ENCODE measurements around the gene C7.

C7 gene

DNA sequence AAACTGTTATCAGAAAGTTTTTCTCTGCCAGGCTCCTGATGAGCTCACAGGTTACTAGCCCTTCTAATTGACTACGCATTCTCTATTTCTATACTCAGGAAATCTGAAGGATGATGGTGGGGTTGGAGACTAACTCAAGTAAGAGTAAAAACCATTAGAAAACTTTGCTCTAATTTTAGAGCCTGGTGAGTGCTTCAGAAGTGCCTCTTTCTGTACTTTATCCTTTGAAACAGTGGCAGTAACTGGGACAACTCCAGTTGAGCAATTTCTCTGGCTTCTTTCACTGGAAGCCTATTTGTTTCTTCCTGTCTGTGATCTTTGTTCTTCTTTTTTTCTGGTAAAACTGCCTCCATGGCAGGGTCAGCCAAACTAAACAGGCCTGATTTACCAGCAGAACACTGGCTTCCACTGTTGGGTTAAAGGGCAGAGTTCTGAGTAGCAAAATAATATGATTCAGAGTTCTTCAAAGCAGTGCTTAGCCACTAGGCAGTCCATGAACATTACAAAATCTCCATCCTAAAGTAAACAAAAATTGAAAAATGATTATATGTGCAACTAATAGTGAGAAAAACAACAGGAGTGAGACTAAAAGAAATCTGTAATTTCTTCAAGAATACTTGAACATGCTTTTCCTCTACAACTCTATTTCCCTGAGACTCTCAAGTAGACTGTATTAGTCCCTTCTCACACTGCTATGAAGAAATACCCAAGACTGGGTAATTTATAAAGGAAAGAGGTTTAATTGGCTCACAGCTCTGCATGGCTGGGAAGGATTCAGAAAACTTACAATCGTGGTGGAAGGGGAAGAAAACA, 82.1 kb downstream of the C7 start:
- H3K4me3 ChIP-seq (replicated peaks; ENCODE audit: insufficient read depth, low read length) = no peak overlapping the region
- TF ChIP-seq, protein P1, sequence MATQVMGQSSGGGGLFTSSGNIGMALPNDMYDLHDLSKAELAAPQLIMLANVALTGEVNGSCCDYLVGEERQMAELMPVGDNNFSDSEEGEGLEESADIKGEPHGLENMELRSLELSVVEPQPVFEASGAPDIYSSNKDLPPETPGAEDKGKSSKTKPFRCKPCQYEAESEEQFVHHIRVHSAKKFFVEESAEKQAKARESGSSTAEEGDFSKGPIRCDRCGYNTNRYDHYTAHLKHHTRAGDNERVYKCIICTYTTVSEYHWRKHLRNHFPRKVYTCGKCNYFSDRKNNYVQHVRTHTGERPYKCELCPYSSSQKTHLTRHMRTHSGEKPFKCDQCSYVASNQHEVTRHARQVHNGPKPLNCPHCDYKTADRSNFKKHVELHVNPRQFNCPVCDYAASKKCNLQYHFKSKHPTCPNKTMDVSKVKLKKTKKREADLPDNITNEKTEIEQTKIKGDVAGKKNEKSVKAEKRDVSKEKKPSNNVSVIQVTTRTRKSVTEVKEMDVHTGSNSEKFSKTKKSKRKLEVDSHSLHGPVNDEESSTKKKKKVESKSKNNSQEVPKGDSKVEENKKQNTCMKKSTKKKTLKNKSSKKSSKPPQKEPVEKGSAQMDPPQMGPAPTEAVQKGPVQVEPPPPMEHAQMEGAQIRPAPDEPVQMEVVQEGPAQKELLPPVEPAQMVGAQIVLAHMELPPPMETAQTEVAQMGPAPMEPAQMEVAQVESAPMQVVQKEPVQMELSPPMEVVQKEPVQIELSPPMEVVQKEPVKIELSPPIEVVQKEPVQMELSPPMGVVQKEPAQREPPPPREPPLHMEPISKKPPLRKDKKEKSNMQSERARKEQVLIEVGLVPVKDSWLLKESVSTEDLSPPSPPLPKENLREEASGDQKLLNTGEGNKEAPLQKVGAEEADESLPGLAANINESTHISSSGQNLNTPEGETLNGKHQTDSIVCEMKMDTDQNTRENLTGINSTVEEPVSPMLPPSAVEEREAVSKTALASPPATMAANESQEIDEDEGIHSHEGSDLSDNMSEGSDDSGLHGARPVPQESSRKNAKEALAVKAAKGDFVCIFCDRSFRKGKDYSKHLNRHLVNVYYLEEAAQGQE (IDR thresholded peaks at IDR 0.05; ENCODE audit: insufficient replicate concordance, low read depth) = no peak
- TF ChIP-seq POLR2AphosphoS5 (IDR thresholded peaks at IDR 0.05; ENCODE audit: low read depth) (no peak), SPI1 (IDR thresholded peaks at IDR 0.05; ENCODE audit: borderline replicate concordance, low read depth) (no peak), GABPA (IDR thresholded peaks at IDR 0.05; ENCODE audit: low read depth) (no peak)
- TF ChIP-seq, protein P2, sequence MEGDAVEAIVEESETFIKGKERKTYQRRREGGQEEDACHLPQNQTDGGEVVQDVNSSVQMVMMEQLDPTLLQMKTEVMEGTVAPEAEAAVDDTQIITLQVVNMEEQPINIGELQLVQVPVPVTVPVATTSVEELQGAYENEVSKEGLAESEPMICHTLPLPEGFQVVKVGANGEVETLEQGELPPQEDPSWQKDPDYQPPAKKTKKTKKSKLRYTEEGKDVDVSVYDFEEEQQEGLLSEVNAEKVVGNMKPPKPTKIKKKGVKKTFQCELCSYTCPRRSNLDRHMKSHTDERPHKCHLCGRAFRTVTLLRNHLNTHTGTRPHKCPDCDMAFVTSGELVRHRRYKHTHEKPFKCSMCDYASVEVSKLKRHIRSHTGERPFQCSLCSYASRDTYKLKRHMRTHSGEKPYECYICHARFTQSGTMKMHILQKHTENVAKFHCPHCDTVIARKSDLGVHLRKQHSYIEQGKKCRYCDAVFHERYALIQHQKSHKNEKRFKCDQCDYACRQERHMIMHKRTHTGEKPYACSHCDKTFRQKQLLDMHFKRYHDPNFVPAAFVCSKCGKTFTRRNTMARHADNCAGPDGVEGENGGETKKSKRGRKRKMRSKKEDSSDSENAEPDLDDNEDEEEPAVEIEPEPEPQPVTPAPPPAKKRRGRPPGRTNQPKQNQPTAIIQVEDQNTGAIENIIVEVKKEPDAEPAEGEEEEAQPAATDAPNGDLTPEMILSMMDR (IDR thresholded peaks at IDR 0.05; ENCODE audit: insufficient read depth, low read length) = no peak
- H3K27me3 ChIP-seq (ENCODE audit: insufficient read depth, poor library complexity, severe bottlenecking) = peaks cover 2% of the 10 kb centered on the region
- no peak overlapping the region for H3K27ac ChIP-seq (replicated peaks)
- DNase-seq (ENCODE audit: low read depth in 1 of 2, low spot score in 1 of 2) = no peak

DNA sequence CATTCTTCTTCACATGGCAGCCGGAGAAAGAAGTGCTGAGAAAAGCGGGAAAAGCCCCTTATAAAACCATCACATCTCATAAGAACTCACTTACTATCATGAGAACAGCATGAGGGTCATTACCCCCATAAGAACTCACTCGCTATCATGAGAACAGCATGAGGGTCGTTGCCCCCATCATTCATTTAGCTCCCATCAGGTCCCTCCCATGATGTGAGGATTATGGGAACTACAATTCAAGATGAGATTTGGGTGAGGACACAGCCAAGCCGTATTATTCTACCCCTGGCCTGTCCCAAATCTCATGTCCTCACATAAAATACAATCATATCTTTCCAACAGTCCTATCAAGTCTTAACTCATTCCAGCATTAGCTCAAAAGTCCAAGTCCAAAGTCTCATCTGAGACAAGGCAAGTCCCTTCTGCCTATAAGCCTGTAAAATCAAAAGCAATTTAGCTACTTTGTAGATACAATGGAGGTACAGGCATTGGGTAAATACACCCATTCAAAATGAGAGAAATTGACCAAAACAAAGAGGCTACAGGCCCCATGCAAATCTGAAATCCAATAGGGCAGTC, 82.8 kb downstream of the C7 start:
- no peak for DNase-seq (ENCODE audit: low read depth in 1 of 2, low spot score in 1 of 2)
- Histone ChIP-seq H3K27me3 (ENCODE audit: insufficient read depth, poor library complexity, severe bottlenecking) (peaks cover 2% of the 10 kb centered on the region), H3K4me3 (replicated peaks; ENCODE audit: insufficient read depth, low read length) (no peak overlapping the region), H3K27ac (replicated peaks) (no peak overlapping the region)
- TF ChIP-seq, protein P1 (IDR thresholded peaks at IDR 0.05; ENCODE audit: insufficient replicate concordance, low read depth) = no peak
- TF ChIP-seq, protein P2 (IDR thresholded peaks at IDR 0.05; ENCODE audit: insufficient read depth, low read length) = no peak
- TF ChIP-seq SPI1 (IDR thresholded peaks at IDR 0.05; ENCODE audit: borderline replicate concordance, low read depth) = no peak
- no peak for TF ChIP-seq POLR2AphosphoS5 (IDR thresholded peaks at IDR 0.05; ENCODE audit: low read depth)
- no peak for TF ChIP-seq GABPA (IDR thresholded peaks at IDR 0.05; ENCODE audit: low read depth)

DNA sequence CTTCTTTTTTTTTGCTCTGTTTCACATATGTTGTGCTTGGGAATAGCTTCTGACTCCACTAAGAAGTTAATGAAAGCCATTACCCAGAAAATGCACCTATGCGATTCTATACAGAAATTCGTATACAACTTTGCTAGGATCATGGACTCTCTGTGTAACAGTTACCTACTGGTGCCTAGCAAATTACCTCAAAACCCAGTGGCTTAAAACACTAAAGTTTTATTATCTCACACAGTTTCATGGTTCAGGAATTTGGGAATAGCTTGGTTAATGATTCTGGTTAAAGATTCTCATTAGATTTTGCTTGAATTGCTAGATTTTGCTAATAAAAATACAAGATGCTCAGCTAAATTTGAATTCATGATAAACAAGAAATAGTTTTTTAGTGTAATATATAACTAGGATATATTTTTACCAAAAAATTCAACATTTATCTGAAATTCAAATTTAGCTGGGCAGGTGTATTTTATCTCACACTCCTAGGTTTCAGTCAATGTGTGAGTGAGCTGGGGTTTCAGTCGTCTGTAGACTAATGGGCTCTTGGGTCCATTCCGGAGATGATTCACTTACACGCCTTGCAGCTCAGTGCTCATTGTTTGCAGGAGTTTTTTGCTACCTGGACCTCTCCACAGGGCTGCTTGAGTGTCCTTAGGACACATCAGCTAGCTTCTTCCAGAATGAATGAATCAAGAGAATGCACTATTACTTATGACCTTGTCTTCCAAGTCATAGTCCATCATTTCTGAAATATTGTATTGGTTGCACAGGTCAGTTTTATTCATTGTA, 86.7 kb downstream of the C7 start:
- TF ChIP-seq, protein P1 (IDR thresholded peaks at IDR 0.05; ENCODE audit: insufficient replicate concordance, low read depth) = no peak
- no peak for TF ChIP-seq SPI1 (IDR thresholded peaks at IDR 0.05; ENCODE audit: borderline replicate concordance, low read depth)
- TF ChIP-seq POLR2AphosphoS5 (IDR thresholded peaks at IDR 0.05; ENCODE audit: low read depth) = no peak
- TF ChIP-seq, protein P2 (IDR thresholded peaks at IDR 0.05; ENCODE audit: insufficient read depth, low read length) = no peak
- TF ChIP-seq GABPA (IDR thresholded peaks at IDR 0.05; ENCODE audit: low read depth) = no peak

More for the DNA sequence above, 86.7 kb downstream of the C7 start:
- Histone ChIP-seq H3K4me3 (replicated peaks; ENCODE audit: insufficient read depth, low read length) (no peak overlapping the region), H3K27me3 (ENCODE audit: insufficient read depth, poor library complexity, severe bottlenecking) (peaks cover 2% of the 10 kb centered on the region), H3K27ac (replicated peaks) (no peak overlapping the region)
- no peak for DNase-seq (ENCODE audit: low read depth in 1 of 2, low spot score in 1 of 2)
